Activated T-cell treated with anti-CD3 and anti-CD28 coated beads for 4 hours (primary cell): ENCODE results near the gene CSNK2A3.
"Not testable (repeated sequence)": the region's sequence is repeated elsewhere in the genome, so short reads cannot be mapped to it uniquely, and the experiment has no call there.

Experiments used
- DNase-seq: peaks from one replicate; pipeline ENCODE4 v3.0.0-alpha.2; 2020

CSNK2A3 gene

DNA sequence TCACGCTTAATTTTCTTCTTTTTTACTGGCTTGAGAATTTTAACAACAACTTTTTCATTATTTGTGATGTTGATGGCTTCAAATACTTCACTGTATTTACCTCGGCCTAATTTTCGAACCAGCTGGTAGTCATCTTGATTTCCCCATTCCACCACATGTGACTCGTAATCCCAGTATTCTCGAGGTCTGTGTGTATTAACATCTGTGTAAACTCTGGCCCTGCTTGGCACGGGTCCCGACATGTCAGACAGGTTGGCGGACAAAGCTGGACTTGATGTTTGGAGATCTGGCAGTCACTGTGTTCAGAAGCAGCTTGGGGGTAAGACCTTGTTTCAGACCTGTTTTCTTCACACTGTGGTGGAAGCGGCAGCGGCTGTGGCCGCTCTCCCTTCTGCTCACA, at the start of gene CSNK2A3:
Gene CSNK2A3, minus strand, starts transcription at position 373 of the 400 bp plus-strand sequence. Its CDS starts 131 bp downstream, at position 242.
- DNase-seq: not testable (repeated sequence)

DNA sequence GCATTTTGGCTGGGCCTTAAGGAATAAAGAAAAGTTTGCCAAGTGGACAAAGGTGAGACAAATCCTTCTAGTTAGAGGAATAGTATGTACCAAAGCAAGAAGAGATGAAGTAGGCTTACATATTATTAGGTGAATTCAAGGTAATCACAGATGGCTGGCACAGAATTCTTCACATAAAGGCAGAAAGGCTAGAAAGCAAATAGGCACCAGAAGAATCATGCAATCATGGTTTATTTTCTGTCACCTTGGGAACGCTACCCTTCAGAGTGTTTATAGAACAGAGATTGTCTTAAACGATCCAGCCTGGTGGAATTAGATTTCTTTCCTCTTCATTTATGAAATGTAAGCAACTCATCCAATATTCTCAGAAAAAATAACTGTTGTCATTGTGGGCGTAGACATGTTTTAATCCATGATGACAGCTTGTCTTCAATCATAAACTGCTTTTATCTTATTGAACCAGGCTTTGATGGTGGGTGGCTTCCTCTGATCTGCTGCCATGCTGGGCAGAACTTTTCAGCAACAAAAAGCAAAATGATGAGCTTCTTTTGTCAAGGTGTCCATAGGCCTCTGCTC, 49.0 kb upstream of the CSNK2A3 start:
- DNase-seq: no peak

DNA sequence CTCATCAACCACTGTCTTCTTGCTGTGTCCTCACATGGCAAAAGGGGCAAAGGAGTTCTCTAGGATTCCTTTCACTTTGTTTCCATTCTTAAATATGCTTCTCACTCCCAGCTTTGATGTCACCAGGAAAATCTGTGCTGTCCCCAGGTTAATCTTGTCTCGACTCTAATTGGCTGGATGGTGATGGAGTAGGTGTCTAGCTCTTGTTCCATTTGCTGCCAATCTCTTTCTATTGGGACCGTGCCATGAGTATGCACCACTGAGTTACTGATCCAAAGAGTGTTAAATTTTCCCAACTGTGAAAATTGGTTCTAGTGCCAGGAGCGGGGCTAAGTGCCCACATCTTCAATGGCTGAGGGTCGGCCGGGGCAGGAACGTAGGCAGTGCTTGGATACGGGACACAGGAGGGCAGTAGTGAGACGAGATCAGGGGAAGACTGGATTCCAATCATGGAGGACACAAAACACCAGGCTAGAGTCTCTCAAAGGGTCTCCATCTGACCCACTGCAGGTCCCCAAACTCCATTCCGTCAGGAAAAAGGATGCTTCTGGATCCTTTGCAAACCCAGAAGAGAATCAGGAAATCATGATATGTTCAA, 47.7 kb upstream of the CSNK2A3 start:
- DNase-seq: no peak

DNA sequence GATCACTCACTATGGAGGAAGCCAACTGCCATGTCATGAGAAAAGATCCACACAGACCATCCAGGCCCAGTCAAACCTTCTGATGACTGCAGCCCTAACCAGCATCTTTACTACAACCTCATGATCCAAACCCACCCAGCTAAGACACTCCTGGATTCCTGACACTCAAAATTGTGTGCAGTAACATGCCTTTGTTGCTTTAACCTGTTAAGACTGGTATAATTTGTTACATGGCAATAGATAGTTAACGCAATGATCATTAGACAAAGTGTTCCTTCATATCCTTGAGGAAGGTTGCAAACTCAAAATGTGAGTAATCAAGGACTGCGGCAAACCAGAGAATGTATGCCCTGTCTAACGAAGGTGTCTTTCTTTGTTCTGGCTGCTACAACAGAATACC, 47.1 kb upstream of the CSNK2A3 start:
- no peak for DNase-seq

GRCh38 chr11:11397781-11398180, 44.7 kb upstream of the CSNK2A3 start:
- DNase-seq: no peak

- no peak for DNase-seq
Observed at GRCh38 chr11:11397036-11397415, 44.0 kb upstream of the CSNK2A3 start.

DNA sequence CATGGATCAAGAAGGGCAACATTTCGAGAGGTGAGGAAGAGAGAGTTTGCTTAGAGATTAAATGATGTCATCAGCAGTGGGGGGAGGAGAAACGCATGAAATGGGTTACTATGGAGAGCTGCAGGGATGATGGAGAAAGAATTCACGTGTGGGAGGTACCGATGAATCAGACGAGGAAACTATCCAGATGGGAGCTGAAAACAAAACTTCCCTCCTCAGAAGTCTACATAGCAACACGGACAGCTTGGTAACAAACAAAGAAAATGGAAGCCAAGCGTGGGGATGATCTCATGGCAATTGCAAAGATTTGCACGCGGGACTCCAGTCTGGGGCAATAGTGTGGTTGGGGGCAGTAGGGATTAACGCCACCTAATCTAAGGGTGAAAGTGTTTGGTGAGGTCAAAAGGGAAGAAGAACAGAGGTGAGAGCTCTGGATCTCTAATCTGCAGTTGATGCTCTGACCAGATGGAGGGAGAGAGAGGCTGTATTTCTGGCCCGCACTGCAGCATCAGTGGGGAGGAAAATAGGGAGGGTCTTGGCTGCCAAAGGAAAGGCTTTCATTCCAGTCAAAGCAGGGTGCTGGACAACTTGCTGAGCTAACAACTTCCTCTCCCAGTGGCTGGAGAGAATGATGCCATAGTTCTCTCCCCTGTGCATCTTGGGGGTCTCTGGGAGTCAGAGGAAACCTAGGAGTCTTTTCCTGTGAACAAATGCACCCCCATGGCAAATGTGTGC, 43.4 kb upstream of the CSNK2A3 start:
- DNase-seq: no peak

- no peak for DNase-seq
Observed at GRCh38 chr11:11395126-11395525, 42.1 kb upstream of the CSNK2A3 start.

DNA sequence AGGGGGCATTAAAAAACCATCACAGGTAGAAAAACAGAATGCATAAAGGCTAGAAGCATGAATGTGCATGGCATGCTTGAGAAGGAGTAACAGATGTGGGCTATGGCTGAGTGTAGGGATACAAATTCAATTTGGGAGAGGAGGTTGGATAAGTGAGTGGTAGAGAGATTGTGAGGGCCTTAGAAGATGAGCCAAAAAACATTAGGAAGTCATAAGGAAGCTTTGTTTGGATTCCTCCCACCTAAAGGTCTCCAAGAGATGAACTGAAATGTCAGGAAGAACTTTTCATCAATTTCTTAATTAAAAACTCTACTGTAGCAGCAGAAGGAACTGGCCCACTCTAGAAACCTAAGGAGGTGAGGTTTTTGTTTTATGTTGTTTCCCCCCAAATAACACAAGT, 41.2 kb upstream of the CSNK2A3 start:
- DNase-seq: no peak

DNA sequence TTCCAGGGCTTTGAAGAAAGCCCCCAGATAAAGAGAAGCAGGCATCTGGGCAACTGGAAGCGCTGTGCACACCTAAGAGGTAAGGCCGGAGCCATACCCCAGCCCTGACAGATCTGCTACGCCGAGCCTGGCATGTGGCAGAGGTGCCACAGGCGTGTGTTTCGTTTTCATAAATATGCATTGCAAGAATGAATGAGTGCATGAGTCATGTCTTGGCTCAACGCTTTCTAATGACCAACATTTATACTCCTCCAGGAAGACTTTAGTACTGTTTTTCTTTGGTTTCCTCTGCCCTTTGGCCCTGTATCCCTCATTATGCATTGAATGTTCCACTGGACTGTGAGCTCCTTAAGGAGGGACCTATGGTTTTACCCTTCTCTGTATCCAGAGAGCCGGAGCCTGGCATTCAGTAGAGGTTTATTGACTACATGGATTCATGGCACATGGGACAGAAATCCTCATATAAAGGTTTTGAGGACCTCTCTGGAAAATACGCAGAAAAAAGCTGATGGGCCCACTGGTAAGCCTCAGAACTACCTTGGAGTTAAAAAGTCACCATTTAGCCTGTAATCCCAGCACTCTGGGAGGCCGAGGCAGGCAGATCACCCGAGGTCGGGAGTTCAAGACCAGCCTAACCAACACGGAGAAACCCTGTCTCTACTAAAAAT, 38.9 kb upstream of the CSNK2A3 start:
- DNase-seq: no peak

- DNase-seq: no peak
Observed at GRCh38 chr11:11391169-11391568, 38.1 kb upstream of the CSNK2A3 start.

- DNase-seq: no peak
Observed at GRCh38 chr11:11390068-11390771, 37.2 kb upstream of the CSNK2A3 start.

- DNase-seq: no peak
Observed at GRCh38 chr11:11389238-11389637, 36.2 kb upstream of the CSNK2A3 start.

DNA sequence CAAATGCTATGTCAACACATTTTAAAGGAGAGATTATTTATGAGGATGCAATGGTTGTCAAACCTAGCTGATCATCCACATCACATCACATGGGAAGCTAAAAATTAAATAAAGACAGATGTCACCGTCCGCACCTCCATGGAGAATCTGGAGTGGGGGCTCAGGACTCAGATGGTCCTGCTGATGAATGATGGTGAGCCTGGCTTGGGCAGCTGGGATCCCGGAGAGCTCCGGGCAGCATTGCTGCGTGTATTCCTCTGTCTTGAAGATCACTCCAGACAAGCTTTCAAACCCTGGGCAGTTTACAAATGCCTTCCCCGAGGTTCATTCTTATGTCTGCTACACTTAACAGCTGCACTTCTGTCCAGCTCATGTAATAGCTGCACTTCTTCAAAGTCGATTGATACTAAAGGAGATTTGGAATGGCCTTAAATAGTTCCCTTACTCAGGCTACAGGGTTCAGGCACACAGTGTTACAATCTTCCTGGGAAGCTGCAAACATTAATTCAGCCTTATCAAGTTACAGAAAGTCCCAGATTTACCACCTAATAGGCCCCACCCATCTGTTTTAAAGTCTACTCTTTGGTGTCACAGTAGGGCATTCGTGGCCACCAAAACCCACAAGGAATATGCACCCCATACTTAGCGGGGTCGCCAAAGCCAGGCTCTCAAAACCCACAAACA, 34.7 kb upstream of the CSNK2A3 start:
- no peak for DNase-seq

GRCh38 chr11:11387207-11387606, 34.2 kb upstream of the CSNK2A3 start:
- no peak for DNase-seq

GRCh38 chr11:11384829-11385228, 31.8 kb upstream of the CSNK2A3 start:
- DNase-seq: no peak

DNA sequence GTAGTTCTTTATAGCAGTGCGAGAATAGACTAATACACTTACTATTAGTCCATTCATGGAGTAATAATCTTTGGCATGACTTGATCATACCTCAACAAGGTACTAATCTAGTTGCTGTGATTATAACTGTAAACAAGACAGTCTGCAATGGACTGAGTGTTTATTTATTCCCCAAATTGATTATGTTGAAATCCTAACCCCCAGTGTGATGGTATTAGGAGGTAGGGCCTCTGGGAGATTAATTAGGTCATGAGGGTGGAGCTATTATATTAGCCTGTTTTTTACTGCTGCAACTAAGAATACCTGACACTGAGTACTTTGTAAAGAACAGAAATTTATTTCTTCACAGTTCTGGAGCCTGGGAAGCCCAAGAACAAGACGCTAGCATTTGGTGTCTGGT, 30.9 kb upstream of the CSNK2A3 start:
- no peak for DNase-seq

GRCh38 chr11:11382858-11383532, 29.9 kb upstream of the CSNK2A3 start:
- DNase-seq: no peak

DNA sequence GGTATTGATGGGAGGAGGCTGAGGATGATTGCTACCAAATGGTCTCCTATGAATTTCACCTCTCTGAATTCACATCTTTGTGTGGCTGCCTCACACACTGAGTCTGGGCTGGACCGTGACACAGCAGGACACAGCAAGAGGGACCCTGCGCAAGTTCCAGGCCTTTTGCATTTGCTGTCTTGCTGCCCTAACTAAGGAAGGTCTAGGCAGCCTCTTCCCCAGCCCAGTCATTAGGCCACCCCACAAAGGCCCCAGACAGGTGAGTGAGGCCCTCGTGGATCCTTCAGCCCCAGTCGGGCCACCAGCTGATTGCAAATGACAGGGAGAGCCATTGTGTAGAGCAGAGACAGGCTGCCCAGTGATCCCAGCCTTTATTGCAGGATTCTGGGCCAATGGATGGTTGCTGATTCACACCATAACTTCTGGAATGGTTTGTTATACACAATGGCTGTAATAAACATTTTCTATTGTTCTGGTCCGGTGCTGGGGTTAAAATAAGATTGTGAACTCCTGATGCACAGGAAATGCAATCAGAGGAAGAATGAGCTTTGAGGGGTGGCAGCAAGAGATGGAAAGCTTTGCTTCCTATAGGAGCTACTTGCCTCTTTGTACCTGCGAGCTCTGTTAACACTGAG, 28.5 kb upstream of the CSNK2A3 start:
- DNase-seq: no peak

DNA sequence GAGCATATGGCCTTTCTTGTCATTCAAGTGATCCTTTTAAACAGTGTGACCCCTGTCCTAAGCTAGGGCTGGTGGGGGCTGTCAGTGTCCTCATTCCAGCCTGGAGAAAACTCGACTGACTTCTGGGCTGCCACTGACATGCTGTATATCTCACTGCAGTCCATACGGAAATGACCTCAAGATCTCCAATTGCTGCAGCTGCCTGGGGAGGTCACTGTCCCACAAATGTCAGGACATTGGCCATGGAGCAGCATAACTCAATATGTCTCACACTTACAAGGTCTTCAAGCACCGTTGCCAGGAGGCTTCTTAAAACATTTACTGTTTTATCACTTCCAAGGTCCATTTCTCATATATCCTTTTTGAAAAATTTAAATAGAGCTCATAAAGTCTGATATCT, 27.8 kb upstream of the CSNK2A3 start:
- no peak for DNase-seq

DNA sequence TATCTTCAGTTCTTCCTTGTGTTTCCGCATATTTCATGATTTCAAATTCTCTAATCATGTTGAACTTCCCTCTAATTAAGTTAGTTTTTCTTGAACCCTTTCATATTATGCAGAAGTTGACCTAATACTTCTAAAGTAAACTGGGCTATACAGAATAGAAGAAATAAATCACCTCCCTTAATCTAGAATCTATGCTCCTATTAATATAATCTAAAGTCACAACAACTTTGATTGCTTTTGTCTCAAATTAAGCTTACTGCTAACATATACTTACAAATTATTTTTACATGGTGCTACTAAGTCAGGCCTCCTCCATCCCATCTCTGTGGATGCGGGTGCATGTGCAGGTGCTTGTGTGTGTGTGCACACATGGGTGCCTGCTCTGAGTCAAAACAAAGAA, 27.3 kb upstream of the CSNK2A3 start:
- DNase-seq: no peak

- DNase-seq: no peak
Observed at GRCh38 chr11:11379661-11380060, 26.6 kb upstream of the CSNK2A3 start.
